Upper lobe of right lung (tissue), 1 donor: ENCODE measurements around the gene METTL1. TPM values are rescaled to one million over a fixed set of nuclear protein-coding genes. Genes with fewer than 3 reads are reported as not detected.

Source experiments
- ATAC-seq: fragments of 200-7000 bp; cut with Tn5 transposase; one replicate; pipeline ENCODE4 v1.9.1; 2020; ENCODE audit warnings: mild to moderate bottlenecking, moderate library complexity
- DNase-seq: peaks from one replicate; pipeline ENCODE4 v3.0.0-alpha.2; 2020
- H3K27ac ChIP-seq: fragments of 200-600 bp; one replicate; pipeline ENCODE4 v1.8.0; 2022
- H3K27me3 ChIP-seq: fragments of 200-600 bp; one replicate; pipeline ENCODE4 v1.8.0; 2022; ENCODE audit warnings: mild to moderate bottlenecking
- H3K36me3 ChIP-seq: fragments of 200-600 bp; one replicate; pipeline ENCODE4 v1.8.0; 2022
- H3K4me1 ChIP-seq: fragments of 200-600 bp; one replicate; pipeline ENCODE4 v1.8.0; 2022
- H3K4me3 ChIP-seq: fragments of 200-600 bp; one replicate; pipeline ENCODE4 v1.8.0; 2022; ENCODE audit warnings: mild to moderate bottlenecking
- H3K9me3 ChIP-seq: fragments of 200-600 bp; one replicate; pipeline ENCODE4 v1.8.0; 2022
- CTCF ChIP-seq: fragments of 200-600 bp; IDR thresholded peaks from one replicate; pipeline ENCODE4 v1.8.0; 2022; ENCODE audit warnings: antibody characterized with exemption
- intact Hi-C: fragments of 100-400 bp; cut with DNase I; formaldehyde crosslinking; loops from one replicate; pipeline ENCODE4 v1.11.0; 2022
- total RNA-seq: library from RNA; stranded (reverse); fragmentation: NEBNext Ultra II Directional; extraction: Animal tissue kit (Norgen Biotek cat#: 25700); gene quantifications from one replicate; pipeline ENCODE4 v1.2.1, GENCODE V29; 2021
- donor health status: DM: no; HTN: yes; CAD: no; lungs with severe emphysema.

The METTL1 gene
- total RNA-seq, 1 donor from 2014 or later: 26.9 TPM

- Histone ChIP-seq H3K4me3 (no peak overlapping the region), H3K4me1 (peaks cover 5% of the 10 kb centered on the region), H3K36me3 (no peaks in the 10 kb centered on the region), H3K27ac (no peak overlapping the region), H3K9me3 (no peaks in the 10 kb centered on the region), H3K27me3 (peaks cover 52% of the 10 kb centered on the region)
- TF ChIP-seq CTCF: no peak
- intact Hi-C loops: no loop called here
- DNase-seq (no peak), ATAC-seq (no peak)
These were observed 31.9 kb downstream of the METTL1 start for GRCh38 chr12:57739914-57740538.

DNA sequence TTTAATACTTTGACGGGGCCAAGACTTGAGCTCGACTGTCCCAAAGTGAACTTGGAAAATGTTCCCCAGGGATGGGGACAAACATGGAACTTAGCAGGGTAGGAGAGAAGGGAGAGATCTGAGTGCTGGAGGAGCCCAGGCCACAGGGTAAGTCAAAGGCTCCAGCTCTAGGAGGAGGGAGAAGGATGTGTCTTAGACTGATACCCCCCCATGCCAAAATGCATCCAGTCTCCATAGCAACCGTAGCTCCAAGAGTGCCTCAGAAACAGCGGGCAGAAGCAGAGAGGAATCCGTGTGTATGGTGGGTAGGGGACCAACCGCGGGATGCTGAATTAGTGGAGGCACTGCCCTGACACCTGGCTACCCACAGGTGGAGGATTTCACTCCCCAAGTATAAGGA, 32.5 kb downstream of the METTL1 start:
- H3K9me3 ChIP-seq: no peaks in the 10 kb centered on the region
- peaks cover 4% of the 10 kb centered on the region for H3K4me1 ChIP-seq
- ATAC-seq (no peak), DNase-seq (no peak)
- H3K27me3 ChIP-seq: peaks cover 54% of the 10 kb centered on the region
- no peak overlapping the region for H3K4me3 ChIP-seq
- no peak for TF ChIP-seq CTCF
- H3K27ac ChIP-seq: no peak overlapping the region
- intact Hi-C loops: no loop called here
- H3K36me3 ChIP-seq: no peaks in the 10 kb centered on the region

DNA sequence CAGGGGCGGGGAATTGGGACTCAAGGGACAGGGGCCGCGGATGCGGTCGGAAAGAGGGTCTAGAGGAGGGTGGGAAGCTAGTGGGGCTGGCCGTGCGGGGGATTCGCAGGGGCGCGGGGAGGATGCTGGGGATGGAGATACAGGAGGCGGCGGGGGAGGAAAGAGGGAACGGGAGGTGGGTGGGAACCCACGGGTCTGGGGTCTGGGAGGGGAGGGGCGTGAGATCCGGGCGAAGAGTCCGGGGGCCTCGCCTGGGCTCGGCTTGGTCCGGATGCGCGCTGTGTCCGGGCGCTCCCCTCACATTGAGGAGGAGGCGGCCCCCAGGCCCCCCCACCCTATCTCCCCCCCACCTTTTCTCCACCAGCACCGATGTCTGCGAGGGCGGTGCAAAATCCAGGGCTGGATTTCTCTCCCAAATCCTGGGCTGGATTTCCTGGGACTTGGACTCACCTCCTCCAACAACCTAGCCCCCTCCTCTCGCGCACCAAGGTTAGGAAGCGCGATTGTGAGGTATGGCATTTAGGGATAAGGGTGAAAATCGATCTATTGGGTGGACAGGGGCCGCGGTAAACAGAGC, 33.2 kb downstream of the METTL1 start, which contains the start of gene AGAP2:
Gene AGAP2 (minus strand): TSS at position 82 of the 577 bp plus-strand sequence. CDS start 496 bp downstream, outside the sequence.
- no peaks in the 10 kb centered on the region for H3K9me3 ChIP-seq
- ATAC-seq: no peak
- intact Hi-C loops: no loop called here
- H3K4me1 ChIP-seq: no peaks in the 10 kb centered on the region
- DNase-seq: no peak
- H3K4me3 ChIP-seq: peak within 1 kb of the TSS; percentile 23
- TF ChIP-seq CTCF: no peak
- H3K27me3 ChIP-seq: peaks cover 60% of the 10 kb centered on the region
- no peak within 1 kb of the TSS for H3K27ac ChIP-seq
- H3K36me3 ChIP-seq: no peaks in the 10 kb centered on the region

DNA sequence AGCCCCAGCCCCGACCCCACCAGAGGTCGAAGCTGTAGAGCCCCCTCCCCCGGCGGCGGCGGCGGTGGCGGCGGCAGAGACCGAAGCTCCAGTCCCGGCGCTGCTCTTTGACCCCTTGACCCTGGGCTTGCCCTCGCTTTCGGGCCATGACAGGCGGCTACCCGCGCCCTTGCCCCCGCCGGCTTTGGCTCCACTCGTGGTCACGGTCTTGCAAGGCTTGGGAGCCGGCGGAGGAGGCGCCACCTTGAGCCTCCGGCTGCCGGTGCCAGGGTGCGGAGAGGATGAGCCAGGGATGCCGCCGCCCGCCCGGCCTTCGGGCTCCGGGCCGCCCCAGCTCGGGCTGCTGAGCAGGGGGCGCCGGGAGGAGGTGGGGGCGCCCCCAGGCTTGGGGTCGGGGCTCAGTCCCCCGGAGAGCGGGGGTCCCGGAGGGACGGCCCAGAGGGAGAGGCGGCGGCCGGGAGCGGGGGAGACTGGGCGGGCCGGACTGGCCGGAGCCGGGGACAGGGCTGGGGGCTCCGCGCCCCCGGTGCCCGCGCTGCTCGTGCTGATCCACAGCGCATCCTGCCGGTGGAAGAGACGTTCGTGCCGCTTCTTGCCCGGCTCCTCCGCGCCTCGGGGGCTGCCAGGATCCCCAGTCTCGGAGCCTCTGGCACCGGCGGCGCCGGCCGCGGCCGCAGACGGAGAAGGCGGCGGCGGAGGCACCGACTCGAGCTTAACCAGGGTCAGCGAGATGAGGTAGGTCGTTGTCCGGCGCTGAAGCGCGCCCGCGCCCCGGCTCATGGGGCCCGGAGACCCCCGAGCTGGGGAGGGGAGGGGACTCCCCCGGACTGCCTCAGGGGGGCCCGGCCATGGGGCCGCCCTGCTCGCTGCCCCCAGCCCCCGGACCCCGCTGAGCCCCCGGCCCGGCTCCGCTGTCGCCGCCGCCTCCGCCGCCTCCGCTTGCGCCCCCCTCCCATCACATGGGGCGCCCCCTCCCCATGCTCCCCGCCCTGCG, 34.1 kb downstream of the METTL1 start:
- H3K4me1 ChIP-seq: no peaks in the 10 kb centered on the region
- DNase-seq (no peak), ATAC-seq (no peak)
- H3K27ac ChIP-seq: no peak overlapping the region
- peak overlapping the region; percentile 23 for H3K4me3 ChIP-seq
- no peaks in the 10 kb centered on the region for H3K9me3 ChIP-seq
- H3K27me3 ChIP-seq: peaks cover 61% of the 10 kb centered on the region
- intact Hi-C loops: no loop called here
- no peaks in the 10 kb centered on the region for H3K36me3 ChIP-seq
- TF ChIP-seq CTCF: no peak

DNA sequence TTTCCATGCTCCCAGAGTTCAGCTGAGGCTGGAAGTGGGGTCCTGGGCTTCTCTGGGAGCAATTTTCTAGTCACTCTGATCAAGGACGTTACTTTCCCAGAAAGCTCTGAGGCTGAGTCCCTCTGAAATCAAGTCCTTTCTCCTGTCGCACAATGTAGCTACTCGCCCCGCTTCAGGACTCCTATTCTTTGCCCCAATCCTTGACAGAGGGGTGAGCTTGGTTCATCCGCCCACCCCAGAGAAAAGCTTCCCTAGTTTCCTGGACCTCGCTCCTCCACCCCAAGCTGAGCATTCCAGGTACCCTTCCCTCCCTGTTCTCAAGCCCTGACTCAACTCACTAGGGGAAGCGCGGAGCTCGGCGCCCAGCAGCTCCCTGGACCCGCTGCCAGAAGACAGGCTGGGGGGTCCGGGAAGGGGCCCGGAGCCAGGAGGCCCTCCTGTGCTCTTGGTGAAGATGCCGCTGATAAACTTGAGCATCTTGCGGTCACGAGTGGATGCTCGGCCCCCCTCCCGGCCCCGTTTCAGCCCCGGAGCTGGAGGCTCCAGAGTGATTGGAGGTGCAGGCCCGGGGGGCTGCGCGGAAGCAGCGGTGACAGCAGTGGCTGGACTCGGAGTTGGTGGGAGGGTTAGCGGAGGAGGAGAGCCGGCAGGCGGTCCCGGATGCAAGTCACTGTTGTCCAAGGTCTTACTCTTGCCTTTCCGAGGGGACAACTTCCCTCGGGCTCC, 35.0 kb downstream of the METTL1 start:
- Histone ChIP-seq H3K4me3 (no peak overlapping the region), H3K4me1 (no peaks in the 10 kb centered on the region), H3K36me3 (no peaks in the 10 kb centered on the region), H3K27me3 (peaks cover 61% of the 10 kb centered on the region), H3K9me3 (no peaks in the 10 kb centered on the region), H3K27ac (no peak overlapping the region)
- intact Hi-C loops: no loop called here
- no peak for TF ChIP-seq CTCF
- DNase-seq: no peak
- no peak for ATAC-seq
